Activated CD4-positive, alpha-beta T cell treated with anti-CD3 and anti-CD28 coated beads for 48 hours (primary cell): ENCODE measurements around the gene DDHD1.
"Not testable (repeated sequence)": the region's sequence is repeated elsewhere in the genome, so short reads cannot be mapped to it uniquely, and the experiment has no call there.

Source experiments
- DNase-seq: peaks from one replicate; pipeline ENCODE4 v3.0.0-alpha.2; 2020

DDHD1 gene

GRCh38 chr14:53103636-53104340 lies 49.3 kb downstream of the DDHD1 start:
- DNase-seq, result no peak

GRCh38 chr14:53093206-53093605 lies 59.9 kb downstream of the DDHD1 start:
- DNase-seq, result no peak

DNA sequence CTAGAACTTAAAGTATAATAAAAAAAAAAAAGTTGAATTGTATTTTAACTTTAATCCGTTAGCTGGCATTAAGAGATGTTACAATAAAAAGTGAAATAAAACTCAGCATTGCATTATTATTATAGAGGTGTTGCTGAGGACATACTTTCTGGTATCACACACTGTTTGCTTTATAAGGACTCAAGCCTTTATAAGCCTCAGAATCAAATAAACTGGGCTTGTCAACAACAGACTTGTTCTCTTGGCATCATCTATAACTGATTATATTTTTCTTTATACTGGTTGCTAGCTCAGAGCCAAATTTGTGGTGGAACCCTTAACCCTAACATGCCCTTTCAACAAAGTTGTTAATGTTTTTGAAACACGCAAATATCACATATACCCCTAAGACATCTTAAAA lies 62.3 kb downstream of the DDHD1 start:
- no peak for DNase-seq

- DNase-seq, result not testable (repeated sequence)
Observed at GRCh38 chr14:53084954-53085353, 68.2 kb downstream of the DDHD1 start.

DNA sequence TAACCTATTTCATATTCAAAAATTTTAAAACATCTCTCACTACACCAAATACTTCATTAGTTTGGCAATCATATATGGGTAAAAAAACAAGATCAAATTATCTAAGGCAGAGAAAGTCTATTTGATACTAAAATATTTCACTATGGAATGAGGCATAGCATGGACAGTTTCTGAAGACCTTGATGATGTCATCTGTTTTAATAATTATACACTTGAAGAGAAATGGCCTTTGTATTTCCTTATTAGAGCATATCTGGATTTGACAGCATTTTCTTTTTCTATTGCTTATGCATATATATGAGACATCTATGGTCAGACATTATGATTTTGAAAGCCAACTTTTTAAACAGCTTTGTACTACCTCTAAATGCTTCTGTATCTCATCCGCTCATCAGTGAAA lies 88.6 kb downstream of the DDHD1 start:
- DNase-seq, result no peak

GRCh38 chr14:53062856-53063255 lies 90.3 kb downstream of the DDHD1 start:
- DNase-seq, result no peak

GRCh38 chr14:53060046-53060445 lies 93.1 kb downstream of the DDHD1 start:
- DNase-seq, result no peak

- no peak for DNase-seq
Observed at GRCh38 chr14:53055003-53055402, 98.1 kb downstream of the DDHD1 start.

GRCh38 chr14:53054457-53054856 lies 98.7 kb downstream of the DDHD1 start:
- no peak for DNase-seq

- no peak for DNase-seq
Observed at GRCh38 chr14:53048631-53049030, 104.5 kb downstream of the DDHD1 start.

- no peak for DNase-seq
Observed at GRCh38 chr14:53047307-53048069, 105.6 kb downstream of the DDHD1 start.

DNA sequence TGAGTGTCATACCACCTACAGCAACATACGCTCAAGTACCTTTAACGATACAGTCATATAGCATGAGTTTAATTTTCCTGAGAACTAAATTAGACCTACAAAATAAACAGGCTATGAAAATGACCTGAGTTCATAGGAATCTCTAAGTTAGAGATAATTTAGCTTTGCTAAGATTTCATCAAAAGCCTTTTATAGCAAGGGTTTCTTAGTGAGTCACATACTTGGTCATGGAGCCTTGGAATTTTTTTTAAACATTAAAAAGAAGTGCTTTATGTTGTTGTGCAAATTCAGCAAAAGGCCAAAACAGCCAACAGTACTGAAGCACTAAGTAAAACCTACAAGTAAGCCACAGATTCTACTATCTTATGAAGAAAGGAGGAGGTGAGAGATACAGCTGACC lies 108.6 kb downstream of the DDHD1 start:
- DNase-seq, result no peak

DNA sequence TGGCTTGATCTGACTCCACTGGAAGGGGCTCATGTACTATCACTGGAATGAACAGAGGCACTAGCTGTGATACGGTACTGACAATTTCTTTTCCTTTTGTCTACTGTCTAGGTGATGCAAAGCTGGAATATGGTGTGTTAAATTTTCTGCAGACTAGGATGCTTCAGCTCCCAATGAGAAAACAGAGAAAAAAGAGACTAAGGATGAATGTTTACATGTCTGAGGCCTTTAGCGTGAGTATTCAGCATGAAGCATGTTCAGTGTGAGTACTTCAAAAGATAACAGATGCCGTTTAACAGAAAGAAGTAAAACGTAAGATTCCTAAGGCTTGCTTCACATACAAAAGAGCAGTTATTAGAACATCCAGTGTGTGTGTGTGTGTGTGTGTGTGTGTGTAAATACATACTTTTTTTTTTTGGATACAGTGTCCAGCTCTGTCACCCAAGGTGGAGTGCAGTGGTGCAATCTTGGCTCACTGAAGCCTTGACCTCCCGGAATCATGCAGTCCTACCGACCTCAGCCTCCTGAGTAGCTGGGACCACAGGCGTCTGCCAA lies 110.0 kb downstream of the DDHD1 start:
- DNase-seq, result no peak

DNA sequence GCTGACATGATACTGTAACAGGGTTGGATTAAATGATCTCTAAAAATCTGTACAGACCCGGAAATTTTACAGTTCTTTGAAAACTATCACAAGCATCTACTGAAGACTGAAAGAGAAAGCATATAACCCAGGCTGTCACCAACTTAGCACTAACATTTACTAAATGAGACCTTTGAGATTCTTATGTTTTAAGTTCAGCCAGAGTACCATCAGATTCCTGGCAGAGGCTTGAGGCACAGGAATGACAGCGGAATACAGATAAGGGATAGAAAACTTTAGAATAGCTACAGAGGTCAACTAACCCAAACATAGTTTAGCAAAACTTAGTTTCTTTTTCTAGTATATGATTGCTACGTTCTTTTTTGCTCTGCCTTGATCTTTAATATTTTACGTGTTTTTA lies 110.6 kb downstream of the DDHD1 start:
- no peak for DNase-seq

DNA sequence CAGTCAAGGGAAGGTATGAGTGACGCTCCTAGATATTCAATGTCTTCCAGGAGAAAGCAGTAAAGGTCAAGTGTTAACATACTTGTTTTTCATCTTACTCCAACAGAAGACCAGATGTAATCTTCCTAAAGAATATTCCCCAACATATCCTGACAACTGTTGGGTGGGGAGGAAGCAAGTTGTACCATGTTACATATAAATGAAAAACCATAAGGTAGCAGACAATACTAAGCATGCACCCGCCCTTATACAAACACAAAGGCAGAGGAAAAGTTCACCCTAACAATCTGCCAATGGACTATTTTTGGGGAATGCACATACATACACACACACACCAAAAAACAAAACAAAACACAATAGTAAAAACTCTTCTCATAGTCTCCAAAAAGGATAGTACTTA lies 112.1 kb downstream of the DDHD1 start:
- DNase-seq, result no peak

DNA sequence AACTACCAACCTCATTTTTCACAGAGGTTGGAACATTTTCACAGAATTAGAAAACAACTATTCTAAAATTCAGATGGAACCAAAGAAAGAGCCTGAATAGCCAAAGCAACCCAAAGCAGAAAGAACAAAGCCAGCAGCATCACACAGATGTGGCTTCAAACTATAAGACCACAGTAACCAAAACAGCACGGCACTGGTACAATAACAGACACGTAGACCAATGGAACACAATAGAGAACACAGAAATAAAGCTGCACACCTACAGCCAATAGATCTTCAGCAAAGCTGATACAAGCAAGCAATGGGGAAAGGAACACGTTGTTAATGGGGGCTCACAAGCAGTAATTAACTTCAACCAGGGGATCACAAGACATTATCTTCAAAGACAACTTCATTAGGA lies 114.5 kb downstream of the DDHD1 start:
- no peak for DNase-seq

GRCh38 chr14:53037016-53037415 lies 116.1 kb downstream of the DDHD1 start:
- DNase-seq, result no peak

- DNase-seq, result no peak
Observed at GRCh38 chr14:53035336-53036210, 117.5 kb downstream of the DDHD1 start.

- DNase-seq, result no peak
Observed at GRCh38 chr14:53034688-53035230, 118.4 kb downstream of the DDHD1 start.

GRCh38 chr14:53034036-53034435 lies 119.1 kb downstream of the DDHD1 start:
- no peak for DNase-seq

DNA sequence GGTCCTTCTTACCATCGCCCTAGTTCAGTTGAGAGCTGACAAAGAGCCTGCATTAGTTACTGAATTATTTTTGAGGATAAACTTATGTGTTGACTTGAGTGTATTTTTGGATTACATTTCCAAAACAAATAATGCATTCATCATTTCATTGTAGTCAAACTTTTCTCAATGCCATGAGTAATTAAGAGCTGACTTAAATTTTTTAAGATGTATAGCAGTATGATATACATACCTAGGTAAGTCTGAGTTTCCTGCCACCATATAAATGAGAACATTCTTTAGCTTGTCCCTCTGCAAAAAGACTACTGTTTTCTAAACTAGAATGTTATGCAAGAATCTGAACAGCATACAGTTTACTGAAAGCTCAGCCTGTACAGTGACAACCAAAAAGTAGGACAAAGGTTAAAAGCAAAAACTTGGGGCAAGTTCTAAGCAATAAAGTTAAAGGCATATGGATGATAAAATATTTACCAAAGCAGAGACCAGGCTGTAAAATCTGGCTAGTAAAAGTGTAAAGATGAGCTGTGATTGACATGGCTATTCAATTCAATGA lies 120.2 kb downstream of the DDHD1 start:
- no peak for DNase-seq

- no peak for DNase-seq
Observed at GRCh38 chr14:53032161-53032803, 120.8 kb downstream of the DDHD1 start.
